Measurements from ENCODE around the gene KRT33A.

- TF ChIP-seq EZH2 (IDR thresholded peaks at IDR 0.05; ENCODE audit: insufficient read depth, poor library complexity, severe bottlenecking): no peak
- TF ChIP-seq EZH2phosphoT487 (IDR thresholded peaks at IDR 0.05; ENCODE audit: insufficient read depth, low read depth): no peak
Measured at GRCh38 chr17:41343029-41343428, 7.6 kb downstream of the KRT33A start.

All from GM23248 (cell line).